OCI-LY3 (cell line): ENCODE measurements around the gene DAZAP1.

Experiments
- CTCF ChIP-seq: fragments of 200-600, 300-600 bp; sonication (generic); IDR thresholded peaks from 2 replicates; pipeline ENCODE4 v1.5.1; 2014; ENCODE audit warnings: antibody characterized with exemption, low read length, low read depth
- EZH2phosphoT487 ChIP-seq: fragments of 200-600 bp; shearing (Covaris generic); IDR thresholded peaks from 2 replicates; pipeline ENCODE4 v1.6.1; 2018; ENCODE audit warnings: antibody characterized with exemption, mixed run types, low read depth

- TF ChIP-seq CTCF (no peak), EZH2phosphoT487 (no peak)
These were observed 9.8 kb downstream of the DAZAP1 start for GRCh38 chr19:1417145-1417544.
